Caco-2 (cell line): Measurements from ENCODE around the gene GJA5. TPM values are rescaled to one million over a fixed set of nuclear protein-coding genes. Genes with fewer than 3 reads are reported as not detected.

Experiments used
- BruUV-seq: library from RNA; stranded (reverse); fragments of 400-500 nt; replicated peaks from 2 replicates; lab custom pipeline; 2021; lab: Mats Ljungman, UMichigan
- CTCF ChIA-PET: fragments of 300-600 bp; sonication (Branson Sonifier 250); formaldehyde crosslinking; loops from one replicate; lab custom pipeline; 2022; ENCODE audit warnings: antibody characterized with exemption; lab: Charles Lee
- POLR2A ChIA-PET: fragments of 300-600 bp; sonication (Branson Sonifier 250); formaldehyde crosslinking; loops from one replicate; lab custom pipeline; 2022; ENCODE audit warnings: antibody characterized with exemption; lab: Charles Lee
- DNase-seq, 2 experiments: peaks; one replicate each; pipeline versions ENCODE4 v3.0.0 to v3.0.0-alpha.2; 2020 to 2022
- H3K27me3 ChIP-seq: replicated peaks from 2 replicates; pipeline ENCODE4 v1.6.0; 2011; ENCODE audit warnings: low read length; ENCODE audit not compliant: control insufficient read depth, insufficient read depth
- H3K36me3 ChIP-seq: 2 replicates; pipeline ENCODE4 v1.5.1; 2011; ENCODE audit warnings: low read length; ENCODE audit not compliant: control insufficient read depth, insufficient read depth
- H3K4me1 ChIP-seq: fragments of 250-450 bp; sonication (Bioruptor Pico); 2 replicates; pipeline ENCODE4 v1.5.1; 2020; ENCODE audit warnings: mild to moderate bottlenecking
- H3K4me3 ChIP-seq: 2 replicates; pipeline ENCODE4 v1.5.1; 2011; ENCODE audit warnings: low read depth, mild to moderate bottlenecking, control low read depth, low read length
- H3K9me3 ChIP-seq: fragments of 250-450 bp; sonication (Bioruptor Pico); 2 replicates; pipeline ENCODE4 v1.5.1; 2020; ENCODE audit warnings: mild to moderate bottlenecking, moderate library complexity
- H3K27ac Mint-ChIP-seq: one replicate; pipeline ENCODE4 v1.8.0; 2022; ENCODE audit warnings: mixed read lengths; ENCODE audit not compliant: unreplicated experiment
- H3K27me3 Mint-ChIP-seq: one replicate; pipeline ENCODE4 v1.8.0; 2022; ENCODE audit warnings: mixed read lengths; ENCODE audit not compliant: insufficient read depth, unreplicated experiment
- H3K36me3 Mint-ChIP-seq: one replicate; pipeline ENCODE4 v1.8.0; 2022; ENCODE audit warnings: mild to moderate bottlenecking, mixed read lengths; ENCODE audit not compliant: insufficient read depth, unreplicated experiment
- H3K4me1 Mint-ChIP-seq: one replicate; pipeline ENCODE4 v1.8.0; 2022; ENCODE audit warnings: low read depth, mixed read lengths; ENCODE audit not compliant: unreplicated experiment
- H3K4me3 Mint-ChIP-seq: one replicate; pipeline ENCODE4 v1.8.0; 2022; ENCODE audit warnings: mild to moderate bottlenecking, moderate library complexity, mixed read lengths; ENCODE audit not compliant: unreplicated experiment
- H3K9me3 Mint-ChIP-seq: one replicate; pipeline ENCODE4 v1.8.0; 2022; ENCODE audit warnings: mixed read lengths; ENCODE audit not compliant: unreplicated experiment
- CTCF ChIP-seq, 2 experiments: fragments of 200-600 bp in 1 of 2; IDR thresholded peaks; 1 replicate in 1 of 2; 2 replicates in 1 of 2; pipeline versions ENCODE4 v1.5.1 to v1.8.0; 2011 to 2022; ENCODE audit warnings: antibody characterized with exemption in 1 of 2, control low read depth in 1 of 2, inconsistent platforms in 1 of 2, low read depth in 1 of 2, low read length in 1 of 2, mild to moderate bottlenecking in 1 of 2, moderate library complexity in 1 of 2; ENCODE audit not compliant: insufficient read depth in 1 of 2, severe bottlenecking in 1 of 2, unreplicated experiment in 1 of 2
- intact Hi-C: fragments of 100-400 bp; cut with micrococcal nuclease; formaldehyde crosslinking; loops from one replicate; pipeline ENCODE4 v1.10.0; 2022; ENCODE audit not compliant: unreplicated experiment
- total RNA-seq: library from RNA; stranded (reverse); gene quantifications from 2 replicates; pipeline ENCODE4 v1.2.3, GENCODE V29; 2022

The GJA5 gene
- total RNA-seq, 1 experiment from 2014 or later, result 0.75 TPM

DNA sequence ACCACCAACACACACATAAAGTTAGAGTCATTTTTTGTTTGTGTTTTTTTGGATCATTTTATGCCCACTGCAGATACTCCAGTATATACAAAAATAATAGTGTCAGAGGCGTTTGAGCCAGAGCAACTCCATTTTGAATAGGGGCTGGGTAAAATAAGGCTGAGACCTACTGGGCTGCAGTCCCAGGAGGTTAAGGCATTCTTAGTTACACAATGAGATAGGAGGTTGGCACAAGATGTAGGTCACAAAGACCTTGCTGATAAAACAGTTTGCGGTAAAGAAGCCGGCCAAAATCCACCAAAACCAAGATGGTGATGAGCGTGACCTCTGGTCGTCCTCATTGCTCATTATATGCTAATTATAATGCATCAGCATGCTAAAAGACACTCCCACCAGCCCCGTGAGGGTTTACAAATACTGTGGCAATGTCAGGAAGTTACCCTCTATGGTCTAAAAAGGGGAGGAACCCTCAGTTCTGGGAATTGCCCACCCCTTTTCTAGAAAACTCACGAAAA, 40.6 kb downstream of the GJA5 start:
- intact Hi-C loops, result no loop called here

DNA sequence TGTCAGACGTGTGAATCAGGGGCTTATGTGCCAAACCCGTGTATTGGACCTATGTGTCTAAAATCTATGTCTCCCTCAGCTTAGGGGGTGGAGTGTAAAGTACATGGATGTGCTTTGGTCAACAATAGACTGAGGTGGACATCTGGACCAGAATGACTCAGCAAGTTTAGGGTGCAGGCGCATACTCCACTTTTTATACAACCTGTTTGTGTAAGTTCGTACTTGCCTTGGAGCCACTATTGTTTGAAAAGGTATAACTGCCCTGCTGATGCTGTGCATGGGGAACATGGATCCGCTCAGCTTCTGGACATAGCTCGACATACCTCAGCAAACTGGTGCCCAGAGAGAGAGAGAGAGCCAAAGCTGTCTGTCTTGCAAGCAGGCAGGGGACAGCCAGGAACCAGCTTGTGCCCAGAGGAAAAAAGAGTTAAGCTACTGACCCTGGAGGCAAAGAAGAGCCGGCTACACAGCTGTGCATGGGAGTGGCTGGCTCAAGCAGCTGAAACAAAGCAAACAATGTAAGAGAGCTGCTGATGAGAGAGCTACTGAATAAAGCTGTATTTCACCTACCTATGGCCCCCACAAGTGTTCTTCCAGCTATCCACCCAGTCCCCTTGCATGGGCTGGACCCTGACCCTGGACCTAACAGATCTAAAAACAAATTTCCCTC, 41.2 kb downstream of the GJA5 start:
- Mint-ChIP-seq H3K9me3 (no peaks in the 10 kb centered on the region), H3K36me3 (no peaks in the 10 kb centered on the region), H3K4me1 (peaks cover 6% of the 10 kb centered on the region), H3K4me3 (no peak overlapping the region), H3K27me3 (peaks cover 8% of the 10 kb centered on the region), H3K27ac (no peak overlapping the region)
- H3K36me3 ChIP-seq, result no peaks in the 10 kb centered on the region; the same call in 1 of the 2 replicates
- H3K4me1 ChIP-seq, result no peaks in the 10 kb centered on the region
- no TSS peak for BruUV-seq
- no peak for DNase-seq
- CTCF ChIA-PET, result no interaction called here
- intact Hi-C loops, result no loop called here
- peaks cover 11% of the 10 kb centered on the region; the same call in 1 of the 2 replicates for H3K9me3 ChIP-seq
- TF ChIP-seq CTCF (IDR thresholded peaks at IDR 0.05; ENCODE audit: insufficient read depth in 1 of 2, low read depth in 1 of 2, low read length in 1 of 2, severe bottlenecking in 1 of 2, unreplicated experiment in 1 of 2), result no peak
- no peak overlapping the region for H3K4me3 ChIP-seq
- no peaks in the 10 kb centered on the region for H3K27me3 ChIP-seq
- POLR2A ChIA-PET, result no interaction called here

More for the DNA sequence above, 40.6 kb downstream of the GJA5 start:
- no peak for TF ChIP-seq CTCF (IDR thresholded peaks at IDR 0.05; ENCODE audit: insufficient read depth in 1 of 2, low read depth in 1 of 2, low read length in 1 of 2, severe bottlenecking in 1 of 2, unreplicated experiment in 1 of 2)
- Histone ChIP-seq H3K4me3 (no peak overlapping the region), H3K27me3 (no peaks in the 10 kb centered on the region), H3K4me1 (no peaks in the 10 kb centered on the region), H3K9me3 (peaks cover 11% of the 10 kb centered on the region; the same call in 1 of the 2 replicates), H3K36me3 (no peaks in the 10 kb centered on the region; the same call in 1 of the 2 replicates)
- Mint-ChIP-seq H3K27me3 (peaks cover 2% of the 10 kb centered on the region), H3K4me3 (no peak overlapping the region), H3K4me1 (peaks cover 6% of the 10 kb centered on the region), H3K27ac (no peak overlapping the region), H3K36me3 (no peaks in the 10 kb centered on the region), H3K9me3 (no peaks in the 10 kb centered on the region)
- CTCF ChIA-PET, result no interaction called here
- no peak for DNase-seq
- no TSS peak for BruUV-seq
- POLR2A ChIA-PET, result no interaction called here

DNA sequence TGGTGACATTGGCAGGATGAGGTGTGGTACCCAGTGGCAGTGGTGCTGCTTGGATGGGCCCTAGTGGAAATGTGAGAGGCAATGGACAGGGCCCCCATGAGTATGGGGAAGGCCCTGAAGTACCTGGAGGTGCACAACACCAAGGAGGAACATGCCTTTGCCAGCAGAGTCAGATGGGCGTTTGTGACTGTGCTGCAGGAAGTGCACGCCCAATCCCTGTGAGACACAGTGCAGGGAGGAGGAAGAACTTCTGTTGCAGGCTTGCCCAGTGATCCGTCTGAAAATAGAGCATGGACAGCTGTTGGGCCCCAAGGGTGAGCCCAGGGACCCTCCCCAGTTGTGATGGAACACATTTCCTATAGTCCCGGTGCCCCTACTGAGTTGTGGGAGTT, 42.7 kb downstream of the GJA5 start:
- no TSS peak for BruUV-seq
- H3K4me3 ChIP-seq, result no peak overlapping the region
- H3K27me3 ChIP-seq, result no peaks in the 10 kb centered on the region
- no peak for DNase-seq
- Mint-ChIP-seq H3K36me3 (no peaks in the 10 kb centered on the region), H3K9me3 (no peaks in the 10 kb centered on the region), H3K27ac (no peak overlapping the region), H3K4me3 (no peak overlapping the region), H3K4me1 (no peaks in the 10 kb centered on the region), H3K27me3 (peaks cover 9% of the 10 kb centered on the region)
- H3K36me3 ChIP-seq, result no peaks in the 10 kb centered on the region; the same call in 1 of the 2 replicates
- ChIA-PET POLR2A (no interaction called here), CTCF (no interaction called here)
- intact Hi-C loops, result no loop called here
- no peaks in the 10 kb centered on the region for H3K4me1 ChIP-seq
- peaks cover 11% of the 10 kb centered on the region; the same call in 1 of the 2 replicates for H3K9me3 ChIP-seq
- TF ChIP-seq CTCF (IDR thresholded peaks at IDR 0.05; ENCODE audit: insufficient read depth in 1 of 2, low read depth in 1 of 2, low read length in 1 of 2, severe bottlenecking in 1 of 2, unreplicated experiment in 1 of 2), result no peak
